ENCODE measurements around the gene PLEKHA5.
"Not testable (repeated sequence)": the region's sequence is repeated elsewhere in the genome, so short reads cannot be mapped to it uniquely, and the experiment has no call there.

Gene PLEKHA5, protein sequence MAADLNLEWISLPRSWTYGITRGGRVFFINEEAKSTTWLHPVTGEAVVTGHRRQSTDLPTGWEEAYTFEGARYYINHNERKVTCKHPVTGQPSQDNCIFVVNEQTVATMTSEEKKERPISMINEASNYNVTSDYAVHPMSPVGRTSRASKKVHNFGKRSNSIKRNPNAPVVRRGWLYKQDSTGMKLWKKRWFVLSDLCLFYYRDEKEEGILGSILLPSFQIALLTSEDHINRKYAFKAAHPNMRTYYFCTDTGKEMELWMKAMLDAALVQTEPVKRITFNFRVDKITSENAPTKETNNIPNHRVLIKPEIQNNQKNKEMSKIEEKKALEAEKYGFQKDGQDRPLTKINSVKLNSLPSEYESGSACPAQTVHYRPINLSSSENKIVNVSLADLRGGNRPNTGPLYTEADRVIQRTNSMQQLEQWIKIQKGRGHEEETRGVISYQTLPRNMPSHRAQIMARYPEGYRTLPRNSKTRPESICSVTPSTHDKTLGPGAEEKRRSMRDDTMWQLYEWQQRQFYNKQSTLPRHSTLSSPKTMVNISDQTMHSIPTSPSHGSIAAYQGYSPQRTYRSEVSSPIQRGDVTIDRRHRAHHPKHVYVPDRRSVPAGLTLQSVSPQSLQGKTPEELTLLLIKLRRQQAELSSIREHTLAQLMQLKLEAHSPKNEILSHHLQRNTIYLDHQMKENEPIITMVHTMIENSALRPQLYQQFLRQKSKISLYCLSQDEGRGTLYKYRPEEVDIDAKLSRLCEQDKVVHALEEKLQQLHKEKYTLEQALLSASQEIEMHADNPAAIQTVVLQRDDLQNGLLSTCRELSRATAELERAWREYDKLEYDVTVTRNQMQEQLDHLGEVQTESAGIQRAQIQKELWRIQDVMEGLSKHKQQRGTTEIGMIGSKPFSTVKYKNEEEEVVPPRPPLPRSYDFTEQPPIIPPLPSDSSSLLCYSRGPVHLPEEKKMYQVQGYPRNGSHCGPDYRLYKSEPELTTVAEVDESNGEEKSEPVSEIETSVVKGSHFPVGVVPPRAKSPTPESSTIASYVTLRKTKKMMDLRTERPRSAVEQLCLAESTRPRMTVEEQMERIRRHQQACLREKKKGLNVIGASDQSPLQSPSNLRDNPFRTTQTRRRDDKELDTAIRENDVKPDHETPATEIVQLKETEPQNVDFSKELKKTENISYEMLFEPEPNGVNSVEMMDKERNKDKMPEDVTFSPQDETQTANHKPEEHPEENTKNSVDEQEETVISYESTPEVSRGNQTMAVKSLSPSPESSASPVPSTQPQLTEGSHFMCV

DNA sequence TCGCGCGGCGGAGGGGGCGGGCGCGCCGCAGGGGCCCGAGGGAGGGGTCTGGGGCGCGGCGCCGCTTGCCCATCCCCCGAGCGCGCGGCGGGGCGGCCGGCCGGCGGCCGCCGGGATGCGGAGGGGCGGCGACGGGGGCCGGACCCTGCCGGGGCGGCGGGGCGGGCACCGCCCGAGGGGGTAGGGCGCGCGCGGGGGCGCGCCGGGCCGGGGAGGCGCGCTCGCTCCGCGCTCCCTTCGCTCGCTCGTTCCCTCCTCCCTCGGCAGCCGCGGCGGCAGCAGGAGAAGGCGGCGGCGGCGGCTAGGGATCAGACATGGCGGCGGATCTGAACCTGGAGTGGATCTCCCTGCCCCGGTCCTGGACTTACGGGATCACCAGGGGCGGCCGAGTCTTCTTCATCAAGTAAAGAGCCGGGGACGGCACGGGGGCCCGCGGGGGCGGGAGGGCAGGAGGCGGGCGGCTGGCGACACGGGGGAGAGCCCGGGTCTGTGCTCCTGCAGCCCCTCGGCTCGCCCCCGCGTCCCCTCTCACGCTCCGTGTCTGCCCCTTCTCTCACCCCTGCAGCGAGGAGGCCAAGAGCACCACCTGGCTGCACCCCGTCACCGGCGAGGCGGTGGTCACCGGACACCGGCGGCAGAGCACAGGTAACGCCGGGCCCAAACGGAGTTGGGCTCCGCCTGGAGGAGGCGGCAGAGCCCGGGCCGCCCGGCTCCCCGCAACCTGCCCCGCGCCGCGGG, at the start of gene PLEKHA5:
Gene PLEKHA5, plus strand, starts transcription at position 248 of the 738 bp plus-strand sequence. Its CDS starts 67 bp downstream, at position 315.
- DNase-seq (ENCODE audit: low spot score) = no peak

DNA sequence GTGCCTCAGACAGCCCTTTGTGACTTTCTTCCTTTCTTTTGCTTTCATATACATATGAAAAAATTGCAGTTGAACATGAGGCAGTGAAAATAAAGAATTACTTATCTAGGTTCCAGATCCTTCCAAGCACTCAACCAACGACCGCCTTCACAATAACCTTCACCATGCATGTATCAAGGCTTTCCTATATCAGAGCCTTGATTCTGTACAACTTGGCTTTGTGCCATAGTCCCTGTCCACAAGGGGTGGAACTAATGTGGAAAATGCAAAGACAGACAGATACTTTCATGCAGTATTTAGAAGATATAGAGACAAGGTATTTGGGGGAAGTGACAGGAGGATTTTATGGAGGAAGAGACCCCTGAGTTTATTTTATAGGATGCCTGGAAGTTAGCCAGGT, 48.6 kb upstream of the PLEKHA5 start:
- no peak for DNase-seq (ENCODE audit: low spot score)

DNA sequence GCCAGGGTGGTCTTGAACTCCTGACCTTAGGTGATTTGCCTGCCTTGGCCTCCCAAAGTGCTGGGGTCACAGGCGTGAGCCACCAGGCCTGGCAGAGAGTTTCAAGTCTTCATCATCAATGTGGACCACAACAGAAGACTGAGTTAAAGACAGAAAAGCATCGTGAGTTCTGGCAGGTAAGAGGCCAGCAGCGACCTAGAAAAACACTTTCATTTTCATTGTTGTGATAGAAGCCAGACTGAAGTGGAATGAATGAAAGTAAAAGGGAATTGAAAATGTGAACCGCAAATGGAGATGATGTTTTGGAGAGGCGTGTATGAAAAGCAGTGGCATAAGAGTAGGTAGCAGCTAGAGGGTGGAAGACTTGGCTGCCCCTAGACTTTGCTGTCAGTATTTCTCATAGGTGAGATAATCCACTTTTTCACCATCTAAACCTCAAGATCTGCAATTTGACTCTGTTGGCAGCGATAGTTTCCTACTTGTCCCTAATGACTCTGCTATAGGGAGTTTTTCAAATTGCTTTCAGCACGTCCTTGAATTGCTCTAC, 47.1 kb upstream of the PLEKHA5 start:
- no peak for DNase-seq (ENCODE audit: low spot score)

DNA sequence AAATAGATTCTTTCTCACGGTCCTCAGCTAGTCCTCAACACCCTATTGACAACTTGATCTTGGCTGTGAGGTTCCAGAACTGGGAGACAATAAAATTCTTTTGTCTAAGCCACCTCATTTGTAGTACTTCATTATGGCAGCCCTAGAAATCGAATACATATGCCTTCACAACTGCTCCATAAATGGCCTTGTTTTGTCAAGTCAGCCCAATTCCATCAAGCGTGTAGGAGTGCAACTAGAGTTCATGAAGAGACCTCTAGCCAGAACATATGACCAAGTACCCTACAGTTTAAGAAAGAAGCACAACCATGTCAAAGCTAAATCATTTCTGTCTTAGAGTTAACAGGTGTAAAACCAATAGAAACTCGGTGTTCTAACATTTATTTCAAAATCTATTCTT, 45.0 kb upstream of the PLEKHA5 start:
- DNase-seq (ENCODE audit: low spot score) = no peak

DNA sequence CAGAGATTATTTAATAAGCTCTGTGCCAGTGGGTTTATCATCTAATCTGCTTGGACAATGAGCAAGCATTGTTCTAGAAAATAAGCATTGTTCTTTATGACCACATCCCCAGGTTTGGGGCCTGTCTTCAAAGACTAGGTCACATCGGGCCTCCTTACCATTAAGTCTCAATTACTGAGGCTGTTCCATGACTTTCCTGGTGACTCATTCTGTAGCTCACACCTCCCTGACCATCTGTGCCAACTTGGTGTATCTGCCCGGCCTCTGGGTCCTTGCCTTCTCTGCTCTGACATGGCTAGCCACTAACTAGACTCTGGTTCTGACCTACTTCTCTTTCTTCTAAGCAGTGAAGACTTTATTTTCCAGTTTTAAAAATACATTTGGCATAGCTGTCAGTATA, 44.4 kb upstream of the PLEKHA5 start:
- no peak for DNase-seq (ENCODE audit: low spot score)

DNA sequence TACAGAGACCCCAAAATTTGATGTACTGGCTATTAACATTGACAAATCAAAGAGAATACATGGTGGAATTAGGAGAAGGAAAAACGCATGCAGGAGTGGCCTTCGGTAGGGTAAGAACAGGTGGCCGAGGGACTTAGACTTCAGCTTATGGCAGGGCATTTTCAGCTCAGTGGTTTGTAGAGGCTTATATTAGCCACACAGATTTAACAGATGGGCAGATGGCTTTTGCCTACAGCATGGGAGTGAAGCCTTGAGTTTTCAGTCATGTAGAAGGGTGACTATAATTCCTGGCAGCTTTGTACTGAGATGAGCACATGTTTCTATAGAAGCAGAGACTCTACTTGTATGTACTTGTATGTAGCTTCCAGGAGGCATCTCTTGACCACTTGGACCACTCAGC, 40.9 kb upstream of the PLEKHA5 start:
- no peak for DNase-seq (ENCODE audit: low spot score)

DNA sequence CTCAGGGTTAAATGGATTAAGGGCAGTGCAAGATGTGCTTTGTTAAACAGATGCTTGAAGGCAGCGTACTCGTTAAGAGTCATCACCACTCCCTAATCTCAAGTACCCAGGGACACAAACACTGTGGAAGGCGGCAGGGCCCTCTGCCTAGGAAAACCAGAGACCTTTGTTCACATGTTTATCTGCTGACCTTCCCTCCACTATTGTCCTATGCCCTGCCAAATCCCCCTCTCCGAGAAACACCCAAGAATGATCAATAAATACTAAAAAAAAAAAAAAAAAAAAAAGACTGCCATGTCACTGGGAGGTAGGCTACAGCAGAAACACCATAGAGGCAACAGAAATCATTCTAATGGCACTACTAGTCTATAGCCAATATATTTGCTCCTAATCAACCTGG, 37.1 kb upstream of the PLEKHA5 start:
- not testable (repeated sequence) for DNase-seq (ENCODE audit: low spot score)

DNA sequence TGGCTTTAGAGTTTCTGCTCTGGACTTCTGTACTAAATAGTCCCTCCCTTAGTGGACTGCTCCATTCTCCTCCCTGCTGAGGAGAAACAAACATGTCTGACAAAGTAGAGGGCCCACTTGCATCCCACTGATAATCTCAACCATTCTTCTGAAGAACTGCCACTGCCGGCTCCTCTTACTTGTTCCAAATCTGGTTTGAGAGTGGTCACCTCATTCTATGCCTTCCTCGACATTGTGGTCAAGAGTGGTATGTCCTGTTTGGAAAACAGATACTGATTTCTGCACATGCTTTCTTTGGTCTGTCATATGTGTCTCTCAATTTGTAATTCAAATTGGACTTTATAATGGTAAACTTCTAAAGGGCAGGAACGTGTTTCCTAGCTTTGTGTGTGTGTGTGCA, 36.3 kb upstream of the PLEKHA5 start:
- no peak for DNase-seq (ENCODE audit: low spot score)

DNA sequence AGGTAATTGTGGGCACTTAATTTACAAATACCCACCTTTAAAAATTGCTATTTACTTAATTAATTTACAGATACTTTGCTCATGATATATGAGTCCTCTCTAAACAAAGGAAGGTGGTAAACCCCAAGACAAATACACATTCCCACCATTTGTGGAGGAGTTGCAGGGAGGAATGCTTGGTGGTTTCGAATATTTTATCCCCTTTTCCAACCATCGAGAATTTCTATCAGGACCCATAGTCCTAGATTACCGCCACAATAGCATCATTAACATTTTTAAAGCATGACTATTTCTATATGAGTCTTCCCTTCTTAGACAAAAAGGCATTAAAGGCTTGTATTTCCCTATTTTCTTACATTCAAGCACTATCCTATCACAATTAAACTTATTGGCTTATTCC, 34.2 kb upstream of the PLEKHA5 start:
- no peak for DNase-seq (ENCODE audit: low spot score)

DNA sequence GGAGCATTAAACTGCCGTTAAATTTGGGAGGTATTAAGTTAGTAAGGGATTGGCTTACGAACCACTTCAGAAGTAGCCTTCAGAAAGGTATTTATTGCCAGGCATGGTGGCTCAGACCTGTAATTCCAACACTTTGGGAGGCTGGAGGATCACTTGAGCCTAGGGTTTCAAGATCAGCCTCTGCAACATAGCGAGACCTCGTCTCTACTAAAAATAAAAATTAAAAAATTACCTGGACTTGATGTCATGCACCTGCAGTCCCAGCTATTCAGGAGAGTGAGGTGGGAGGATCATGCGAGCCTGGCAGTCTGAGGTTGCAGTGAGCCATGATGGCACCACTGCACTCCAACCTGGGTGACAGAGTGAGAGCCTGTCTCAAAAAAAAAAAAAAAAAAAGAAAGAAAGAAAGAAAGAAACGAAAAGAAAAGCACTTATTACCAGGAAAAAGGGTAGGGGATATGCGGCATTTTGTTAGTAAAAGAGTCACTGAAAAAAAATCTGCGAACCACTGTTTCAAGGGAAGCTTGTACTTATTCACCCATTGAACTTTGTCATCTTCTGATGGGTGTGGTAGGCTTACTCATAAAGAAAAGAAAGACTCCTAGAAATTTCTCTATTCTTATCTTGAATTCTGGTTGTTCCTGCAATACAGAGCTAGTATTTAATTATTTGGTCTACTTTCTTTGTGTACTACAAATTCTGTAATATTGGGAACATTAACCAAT, 33.6 kb upstream of the PLEKHA5 start:
- DNase-seq (ENCODE audit: low spot score) = no peak

DNA sequence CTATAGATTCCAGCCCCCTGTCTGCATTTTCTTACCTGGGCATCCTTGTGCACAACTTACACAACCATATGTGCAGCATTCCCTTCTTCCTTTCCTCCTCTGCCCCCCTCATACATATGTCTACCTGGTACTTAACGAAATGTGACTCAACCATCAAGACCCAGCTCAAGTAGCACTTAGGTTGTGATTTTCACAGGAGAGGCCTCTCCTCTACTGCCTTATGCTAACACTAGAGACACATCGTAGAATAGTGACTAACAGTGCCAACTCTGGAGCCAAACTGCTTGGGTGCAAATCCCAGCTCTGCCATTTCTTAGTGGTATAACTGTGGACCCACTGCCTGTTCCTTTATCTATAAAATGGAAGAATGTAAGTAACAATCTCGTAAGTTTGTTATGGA, 24.1 kb upstream of the PLEKHA5 start:
- DNase-seq (ENCODE audit: low spot score) = no peak

DNA sequence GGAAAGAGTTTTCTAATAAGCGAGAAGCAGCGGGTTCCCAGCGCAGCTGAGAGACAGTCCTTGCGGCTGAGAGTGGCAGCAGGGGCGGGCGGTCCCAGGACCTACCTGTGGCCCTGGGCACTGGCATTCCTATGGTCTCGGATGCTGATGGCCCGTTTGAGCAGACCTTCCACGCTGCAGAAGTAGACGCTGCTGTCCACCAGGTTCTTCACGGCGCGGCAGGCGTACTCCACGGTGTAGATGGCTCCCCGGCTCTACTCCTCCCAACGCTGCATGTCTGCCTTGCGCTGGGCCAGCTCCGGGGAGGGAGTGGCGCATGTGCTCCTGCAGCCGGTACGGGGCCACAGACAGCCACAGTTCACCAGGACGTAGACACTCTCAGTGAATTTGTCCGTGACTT, 21.8 kb upstream of the PLEKHA5 start:
- no peak for DNase-seq (ENCODE audit: low spot score)

DNA sequence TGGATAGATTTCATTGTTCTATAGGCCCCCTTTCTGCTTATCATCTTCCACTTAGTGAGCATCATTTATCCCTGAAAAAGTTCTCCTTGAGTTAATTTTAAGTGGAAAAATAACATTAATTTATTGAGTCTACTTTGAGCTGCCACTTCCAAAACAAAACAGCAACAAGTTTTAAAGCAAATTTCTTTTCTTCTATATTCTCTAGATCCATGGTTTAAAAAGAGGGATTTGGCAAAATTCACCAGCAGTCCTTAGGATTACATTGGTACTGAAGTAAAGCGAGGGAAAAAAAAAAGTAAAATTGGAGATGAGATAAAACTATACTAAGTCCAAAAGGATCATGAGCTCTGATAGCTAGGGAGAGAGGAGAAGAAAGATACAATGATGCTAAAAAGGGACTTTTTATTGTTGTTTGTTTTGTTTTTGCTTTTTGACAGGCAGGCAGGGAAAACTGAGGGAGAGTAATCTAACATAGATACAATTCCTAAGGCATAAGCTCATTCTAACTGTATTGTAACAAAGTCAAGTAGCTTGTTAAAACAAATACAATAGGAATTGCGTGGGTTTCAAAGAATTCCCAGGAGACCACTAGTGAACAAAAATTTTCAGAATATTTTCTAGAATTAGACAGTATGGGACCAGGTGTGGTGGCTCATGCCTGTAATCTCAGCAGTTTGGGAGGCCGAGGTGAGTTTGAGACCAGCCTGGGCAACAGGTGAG, 19.2 kb upstream of the PLEKHA5 start:
- DNase-seq (ENCODE audit: low spot score) = no peak

DNA sequence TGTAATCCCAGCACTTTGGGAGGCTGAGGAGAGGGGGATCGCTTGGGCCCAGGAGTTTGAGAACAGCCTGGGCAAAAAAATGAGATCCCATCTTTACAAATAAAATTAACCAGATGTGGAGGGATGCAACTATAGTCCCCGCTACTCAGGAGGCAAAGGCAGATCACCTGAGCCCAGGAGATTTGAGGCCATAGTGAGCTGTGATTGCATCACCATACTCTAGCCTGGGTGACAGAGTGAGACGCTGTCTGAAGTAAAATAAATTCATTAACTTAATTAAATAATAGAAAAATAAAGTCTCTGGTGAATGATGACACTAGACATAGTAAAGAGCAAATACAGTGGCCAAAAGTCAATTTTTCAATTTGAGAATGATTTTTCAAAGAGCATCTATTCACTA, 16.1 kb upstream of the PLEKHA5 start:
- DNase-seq (ENCODE audit: low spot score) = no peak

DNA sequence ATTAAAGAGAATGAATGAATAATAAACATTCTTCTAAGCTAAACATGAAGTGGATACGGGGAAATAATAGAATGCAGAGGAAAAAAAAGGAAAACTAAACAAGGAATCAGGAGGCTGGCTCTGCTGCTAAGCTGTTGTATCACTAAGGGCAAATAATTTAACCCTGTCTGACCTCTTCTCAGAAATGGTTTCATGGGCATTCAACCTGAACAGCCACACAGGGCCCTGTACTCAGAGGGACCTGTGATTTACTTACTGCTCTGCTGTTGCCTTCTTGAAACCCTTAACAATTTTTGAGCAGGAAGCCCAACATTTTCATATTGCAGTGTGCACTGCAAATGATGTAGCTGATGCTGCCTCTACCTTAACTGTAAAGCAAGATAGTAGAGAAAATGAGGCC, 14.2 kb upstream of the PLEKHA5 start:
- DNase-seq (ENCODE audit: low spot score) = no peak

DNA sequence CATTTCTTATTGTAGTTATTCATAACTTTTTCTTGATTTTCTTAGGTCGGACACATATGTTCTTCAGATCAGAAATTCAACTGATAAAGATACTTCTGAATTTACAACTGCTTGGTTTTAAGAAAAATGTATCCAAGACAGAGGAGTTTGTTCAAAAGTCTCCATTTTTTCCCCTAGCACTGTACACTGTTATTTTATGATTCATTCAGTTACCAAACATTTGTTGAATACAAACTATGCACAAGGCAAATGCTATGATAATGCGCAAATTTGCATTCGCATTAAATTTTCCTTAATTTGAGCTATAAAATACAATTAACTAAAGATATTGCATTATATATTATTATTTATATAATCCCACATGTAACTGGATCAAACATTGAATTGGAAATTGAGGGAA, 10.1 kb upstream of the PLEKHA5 start:
- DNase-seq (ENCODE audit: low spot score) = no peak

DNA sequence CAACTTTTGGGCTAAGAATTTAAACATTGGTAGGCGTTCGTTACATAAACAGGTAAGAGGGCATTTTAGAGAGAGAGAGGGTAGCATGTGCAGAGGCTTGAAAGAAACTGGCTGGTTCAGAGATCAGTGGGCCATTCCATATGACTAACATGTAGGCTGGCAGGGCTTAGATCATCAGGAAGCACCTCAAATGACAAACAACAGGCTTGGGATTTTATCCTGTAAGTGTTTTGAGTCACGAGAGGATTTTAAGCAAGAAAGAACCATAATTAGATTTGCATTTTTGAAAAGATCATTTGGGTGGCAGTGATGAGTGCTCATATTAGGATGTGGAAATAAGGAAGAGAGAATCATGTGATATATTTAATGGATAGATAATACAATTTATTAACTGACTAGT, 8.7 kb upstream of the PLEKHA5 start:
- DNase-seq (ENCODE audit: low spot score) = no peak

DNA sequence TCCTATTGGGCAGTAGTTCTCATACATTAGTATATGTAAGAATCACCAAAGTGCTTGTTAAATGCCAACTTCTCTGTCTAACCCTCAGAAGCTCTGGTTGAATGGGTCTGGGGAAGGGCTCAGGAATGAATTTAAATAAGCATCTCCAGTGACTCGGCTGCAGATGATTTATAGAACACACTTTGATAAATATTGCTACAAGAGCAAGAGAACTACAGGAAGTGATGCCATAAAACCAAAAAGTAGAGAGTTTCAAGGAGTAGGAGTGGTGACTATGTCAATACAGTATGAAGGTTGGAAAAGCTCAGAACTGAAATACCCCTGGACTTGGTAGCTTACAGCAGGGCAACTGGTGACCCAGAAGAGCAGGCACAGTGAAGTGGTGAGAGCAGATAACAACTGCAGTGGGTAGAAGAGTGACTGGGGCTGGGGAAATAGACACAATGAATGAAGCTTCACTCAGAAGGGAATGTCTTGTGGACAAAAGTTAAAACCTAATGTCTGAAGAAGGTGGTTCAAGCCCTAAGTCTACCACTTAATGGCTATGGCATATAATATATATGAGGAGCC, 8.0 kb upstream of the PLEKHA5 start:
- no peak for DNase-seq (ENCODE audit: low spot score)

DNA sequence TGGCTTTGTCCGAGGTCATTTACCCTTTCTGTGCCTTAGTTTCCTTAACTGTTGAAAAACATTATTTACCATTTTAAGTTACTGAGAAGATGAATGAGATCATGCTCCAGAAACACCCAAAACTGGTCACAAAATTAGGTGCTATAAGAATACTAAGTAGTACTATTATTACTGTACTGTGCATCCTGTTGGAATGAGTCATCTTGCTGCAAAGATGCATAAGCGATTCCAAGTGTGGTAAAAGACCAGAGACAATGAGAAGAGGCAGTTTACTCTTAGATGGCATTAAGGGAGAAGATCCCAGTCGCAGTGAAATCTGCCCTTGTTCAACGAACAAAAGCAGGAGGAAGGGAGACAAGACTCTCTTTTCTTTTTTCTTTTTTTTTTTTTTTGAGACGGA, 4.2 kb upstream of the PLEKHA5 start:
- no peak for DNase-seq (ENCODE audit: low spot score)

DNA sequence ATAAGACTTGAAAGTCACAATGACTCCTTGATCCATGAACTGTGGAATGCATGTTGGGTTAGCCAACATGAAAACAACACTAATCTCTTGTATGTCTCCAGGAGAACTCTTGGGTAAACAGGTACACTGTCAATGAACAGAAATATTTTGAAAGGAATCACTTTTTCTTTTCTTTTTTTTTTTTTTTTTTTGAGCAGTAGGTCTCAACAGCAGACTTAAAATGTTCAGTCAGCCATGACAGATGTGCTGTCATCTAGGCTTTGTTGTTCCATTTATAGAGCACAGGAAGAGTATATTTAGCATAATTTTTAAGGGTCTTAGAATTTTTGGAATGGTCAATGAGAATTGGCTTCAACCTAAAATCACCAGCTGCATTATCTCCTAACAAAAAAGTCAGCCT, 2.3 kb upstream of the PLEKHA5 start:
- DNase-seq (ENCODE audit: low spot score) = no peak
